ENCODE measurements around the gene GTPBP8. TPM values are rescaled to one million over a fixed set of nuclear protein-coding genes. Genes with fewer than 3 reads are reported as not detected.

Gene GTPBP8
- total RNA-seq, 2 experiments from 2014 or later = 24.7 to 28.0 TPM

DNA sequence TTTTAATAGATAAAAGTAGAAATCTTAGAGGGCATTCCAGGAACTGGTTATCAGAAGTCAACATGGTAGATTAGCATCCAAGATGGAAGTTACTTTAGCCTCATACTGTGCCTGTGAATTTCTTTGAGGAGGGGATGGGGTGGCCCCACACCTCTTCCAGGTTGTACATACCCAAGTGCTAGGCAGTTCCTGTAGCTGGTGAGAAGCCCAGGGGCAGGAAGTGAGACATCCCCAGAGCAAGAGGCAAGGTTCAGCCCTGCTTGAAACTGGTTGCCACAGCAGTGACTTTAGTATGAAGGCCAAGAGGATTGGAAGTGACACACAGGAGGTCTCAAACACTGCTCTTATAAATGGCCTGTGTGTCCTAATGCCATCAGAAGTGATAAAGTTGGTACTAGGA is 11.9 kb downstream of the GTPBP8 start:
- ChIA-PET POLR2A (interaction anchor here (0.9 to 2.1 kb wide), 3 partner anchors 10 to 16 kb away, joined by 3 to 12 read pairs (median 5); partner anchors contain the start of gene GTPBP8), CTCF (interaction anchor here (0.6 to 4.0 kb wide), 4 partner anchors 8 to 359 kb away, joined by 3 to 18 read pairs (median 6); partner anchors contain the start of gene GTPBP8)
- no peaks in the 10 kb centered on the region for H3K27me3 Mint-ChIP-seq
- intact Hi-C loops (cut with micrococcal nuclease) = no loop called here
- ATAC-seq = peak; percentile 73
- no peaks in the 10 kb centered on the region for H3K9me3 Mint-ChIP-seq
- peaks cover 70% of the 10 kb centered on the region for H3K36me3 Mint-ChIP-seq (ENCODE audit: low read depth)
- peak overlapping the region; percentile 79 for H3K27ac Mint-ChIP-seq
- H3K4me3 Mint-ChIP-seq = no peak overlapping the region
- peak; percentile 73 for DNase-seq
- TF ChIP-seq, protein P1, sequence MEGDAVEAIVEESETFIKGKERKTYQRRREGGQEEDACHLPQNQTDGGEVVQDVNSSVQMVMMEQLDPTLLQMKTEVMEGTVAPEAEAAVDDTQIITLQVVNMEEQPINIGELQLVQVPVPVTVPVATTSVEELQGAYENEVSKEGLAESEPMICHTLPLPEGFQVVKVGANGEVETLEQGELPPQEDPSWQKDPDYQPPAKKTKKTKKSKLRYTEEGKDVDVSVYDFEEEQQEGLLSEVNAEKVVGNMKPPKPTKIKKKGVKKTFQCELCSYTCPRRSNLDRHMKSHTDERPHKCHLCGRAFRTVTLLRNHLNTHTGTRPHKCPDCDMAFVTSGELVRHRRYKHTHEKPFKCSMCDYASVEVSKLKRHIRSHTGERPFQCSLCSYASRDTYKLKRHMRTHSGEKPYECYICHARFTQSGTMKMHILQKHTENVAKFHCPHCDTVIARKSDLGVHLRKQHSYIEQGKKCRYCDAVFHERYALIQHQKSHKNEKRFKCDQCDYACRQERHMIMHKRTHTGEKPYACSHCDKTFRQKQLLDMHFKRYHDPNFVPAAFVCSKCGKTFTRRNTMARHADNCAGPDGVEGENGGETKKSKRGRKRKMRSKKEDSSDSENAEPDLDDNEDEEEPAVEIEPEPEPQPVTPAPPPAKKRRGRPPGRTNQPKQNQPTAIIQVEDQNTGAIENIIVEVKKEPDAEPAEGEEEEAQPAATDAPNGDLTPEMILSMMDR (IDR thresholded peaks at IDR 0.05) = no peak
- peaks cover 65% of the 10 kb centered on the region for H3K4me1 Mint-ChIP-seq (ENCODE audit: low read depth)

DNA sequence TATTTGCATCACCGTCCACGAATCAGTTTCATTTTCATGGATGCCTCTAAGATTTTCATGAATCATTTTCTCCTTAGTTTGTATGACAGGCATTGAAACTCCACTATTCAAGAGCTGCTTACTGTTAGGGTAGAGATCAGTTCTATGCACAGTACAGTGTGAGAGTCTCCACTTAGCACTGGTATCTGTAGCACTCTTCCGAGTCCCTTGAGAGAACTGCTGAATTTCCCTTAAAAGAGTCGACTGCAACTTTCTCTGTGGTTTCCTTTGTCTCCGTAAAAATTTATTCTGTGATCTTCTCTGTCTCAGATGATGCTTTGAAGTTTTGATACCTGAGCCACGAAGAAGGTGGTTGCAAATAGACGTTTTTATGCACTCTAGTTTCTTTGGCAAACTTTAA is 14.8 kb downstream of the GTPBP8 start:
- TF ChIP-seq, protein P1 (IDR thresholded peaks at IDR 0.05) = no peak
- H3K27ac Mint-ChIP-seq = peak overlapping the region; percentile 93
- ChIA-PET POLR2A (interaction anchor here (1.3 to 2.0 kb wide), 4 partner anchors 10 to 31 kb away, joined by 4 to 12 read pairs (median 8); partner anchors contain the start of gene CD200R1), CTCF (interaction anchor here (0.7 to 4.0 kb wide), 9 partner anchors 9 to 362 kb away, joined by 3 to 18 read pairs (median 5); partner anchors contain the start of gene GTPBP8)
- peak; percentile 89 for ATAC-seq
- peaks cover 82% of the 10 kb centered on the region for H3K4me1 Mint-ChIP-seq (ENCODE audit: low read depth)
- peak overlapping the region; percentile 66 for H3K4me3 Mint-ChIP-seq
- H3K27me3 Mint-ChIP-seq = no peaks in the 10 kb centered on the region
- H3K9me3 Mint-ChIP-seq = no peaks in the 10 kb centered on the region
- intact Hi-C loops (cut with micrococcal nuclease) = loop anchor here (1.0 kb wide), 1 partner anchor 12 kb away; no protein-coding TSS in a partner anchor
- peaks cover 81% of the 10 kb centered on the region for H3K36me3 Mint-ChIP-seq (ENCODE audit: low read depth)
- peak; percentile 31 for DNase-seq

DNA sequence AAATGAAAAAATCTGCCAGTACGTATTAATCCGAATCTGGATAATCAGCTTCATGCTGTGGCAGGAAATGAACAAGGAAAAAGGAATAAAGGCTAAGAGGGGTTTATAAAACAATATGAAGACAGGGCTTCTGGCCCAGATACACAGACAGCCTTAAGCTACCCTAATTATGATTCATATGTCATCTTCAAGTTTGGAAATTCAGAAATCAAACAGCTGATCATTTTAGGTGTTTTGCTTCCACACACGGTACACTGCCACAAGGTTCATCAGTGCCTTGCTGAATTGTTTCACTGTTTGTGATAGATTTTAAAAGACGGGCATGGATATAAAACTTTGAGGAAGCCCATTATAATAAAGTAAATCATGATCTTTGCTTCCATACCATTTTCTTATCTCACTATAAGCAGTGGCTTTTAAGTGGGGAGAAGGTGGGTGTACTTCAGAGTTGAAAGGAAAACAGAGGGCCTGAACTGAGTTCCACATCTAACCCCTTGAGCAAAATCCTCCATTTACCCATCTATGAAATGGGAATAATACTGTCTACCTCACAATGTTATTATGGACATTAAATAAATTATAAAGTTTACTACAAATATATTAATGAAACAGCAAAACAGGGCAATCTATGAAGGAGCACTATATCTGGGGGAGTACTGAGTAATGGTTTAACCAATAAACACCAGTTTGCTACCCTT is 15.7 kb downstream of the GTPBP8 start:
- POLR2A ChIA-PET = interaction anchor here (1.4 to 2.0 kb wide), 4 partner anchors 10 to 32 kb away, joined by 3 to 12 read pairs (median 8); partner anchors contain the start of gene CD200R1
- intact Hi-C loops (cut with micrococcal nuclease) = loop anchor here (1.0 kb wide), 1 partner anchor 11 kb away; no protein-coding TSS in a partner anchor
- Mint-ChIP-seq H3K4me1 (ENCODE audit: low read depth) (peaks cover 79% of the 10 kb centered on the region), H3K27ac (peak overlapping the region; percentile 93), H3K36me3 (ENCODE audit: low read depth) (peaks cover 82% of the 10 kb centered on the region), H3K4me3 (peak overlapping the region; percentile 66), H3K27me3 (no peaks in the 10 kb centered on the region), H3K9me3 (no peaks in the 10 kb centered on the region)
- ATAC-seq (peak; percentile 52), DNase-seq (peak; percentile 25)
- TF ChIP-seq, protein P1 (IDR thresholded peaks at IDR 0.05) = no peak
- CTCF ChIA-PET = interaction anchor here (0.7 to 2.8 kb wide), 6 partner anchors 9 to 272 kb away, joined by 3 to 14 read pairs (median 4); a partner anchor contains a TSS

DNA sequence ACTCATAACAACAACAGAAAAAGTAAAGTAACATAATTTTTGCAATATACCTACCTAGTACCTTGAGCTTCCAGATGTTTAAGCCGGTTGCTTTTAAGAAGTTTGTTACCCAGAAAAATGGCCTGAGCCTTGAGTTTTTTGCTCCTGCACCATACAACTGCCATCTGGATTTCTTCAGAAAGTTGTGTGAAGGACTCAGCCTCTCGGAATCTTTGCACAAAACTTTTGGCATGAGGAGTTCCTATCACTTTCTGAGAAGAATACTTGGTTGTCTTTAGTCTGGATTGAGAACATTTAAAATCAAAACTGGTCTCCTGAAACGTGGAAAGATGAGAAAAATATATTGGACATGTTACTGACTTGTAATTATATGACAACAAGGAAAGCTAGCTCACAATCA is 17.3 kb downstream of the GTPBP8 start:
- ChIA-PET CTCF (interaction anchor here (1.1 to 2.8 kb wide), 5 partner anchors 10 to 273 kb away, joined by 3 to 14 read pairs (median 5); no protein-coding TSS in a partner anchor), POLR2A (interaction anchor here (3.9 kb wide), 1 partner anchor 11 kb away, joined by 30 read pairs; a partner anchor contains a TSS)
- H3K4me3 Mint-ChIP-seq = no peak overlapping the region
- peaks cover 83% of the 10 kb centered on the region for H3K36me3 Mint-ChIP-seq (ENCODE audit: low read depth)
- no peak for DNase-seq
- no peaks in the 10 kb centered on the region for H3K27me3 Mint-ChIP-seq
- H3K4me1 Mint-ChIP-seq (ENCODE audit: low read depth) = peaks cover 77% of the 10 kb centered on the region
- ATAC-seq = no peak
- H3K27ac Mint-ChIP-seq = peak overlapping the region; percentile 93
- intact Hi-C loops (cut with micrococcal nuclease) = no loop called here
- TF ChIP-seq, protein P1 (IDR thresholded peaks at IDR 0.05) = no peak
- no peaks in the 10 kb centered on the region for H3K9me3 Mint-ChIP-seq
